GM18858 (cell line): ENCODE results near the gene CFAP57.
"Not testable (repeated sequence)": the region's sequence is repeated elsewhere in the genome, so short reads cannot be mapped to it uniquely, and the experiment has no call there.

ENCODE experiments used
- ATAC-seq: cut with Tn5 transposase; IDR thresholded peaks from one replicate; pipeline ENCODE4 v1.9.1; 2021; ENCODE audit not compliant: unreplicated experiment

CFAP57 gene

GRCh38 chr1:43172527-43172972, 420 bp downstream of the CFAP57 start:
- no peak for ATAC-seq

- no peak for ATAC-seq
Measured at GRCh38 chr1:43174873-43175272, 2.7 kb downstream of the CFAP57 start.

GRCh38 chr1:43177691-43178090, 5.6 kb downstream of the CFAP57 start:
- ATAC-seq = no peak

- no peak for ATAC-seq
Measured at GRCh38 chr1:43184388-43184787, 12.3 kb downstream of the CFAP57 start.

- no peak for ATAC-seq
Measured at GRCh38 chr1:43184995-43185394, 12.9 kb downstream of the CFAP57 start.

GRCh38 chr1:43188106-43188505, 16.0 kb downstream of the CFAP57 start:
- ATAC-seq = no peak

GRCh38 chr1:43194509-43194908, 22.4 kb downstream of the CFAP57 start:
- no peak for ATAC-seq

GRCh38 chr1:43197343-43198127, 25.4 kb downstream of the CFAP57 start:
- ATAC-seq = no peak

- no peak for ATAC-seq
Measured at GRCh38 chr1:43199093-43199726, 27.1 kb downstream of the CFAP57 start.

- ATAC-seq = no peak
Measured at GRCh38 chr1:43203859-43204258, 31.7 kb downstream of the CFAP57 start.

- ATAC-seq = no peak
Measured at GRCh38 chr1:43204394-43204793, 32.3 kb downstream of the CFAP57 start.

GRCh38 chr1:43205671-43206070, 33.5 kb downstream of the CFAP57 start:
- ATAC-seq = no peak

- no peak for ATAC-seq
Measured at GRCh38 chr1:43206600-43207228, 34.6 kb downstream of the CFAP57 start.

GRCh38 chr1:43207229-43207853, 35.2 kb downstream of the CFAP57 start:
- no peak for ATAC-seq

GRCh38 chr1:43208277-43208676, 36.1 kb downstream of the CFAP57 start:
- ATAC-seq = not testable (repeated sequence)

GRCh38 chr1:43214501-43215444, 42.6 kb downstream of the CFAP57 start:
- no peak for ATAC-seq

- no peak for ATAC-seq
Measured at GRCh38 chr1:43217747-43218146, 45.6 kb downstream of the CFAP57 start.

GRCh38 chr1:43220905-43221778, 49.0 kb downstream of the CFAP57 start:
- ATAC-seq = peak; percentile 53

- no peak for ATAC-seq
Measured at GRCh38 chr1:43221797-43222196, 49.7 kb downstream of the CFAP57 start.
